ENCODE data around the gene C5orf63. TPM values are rescaled to one million over a fixed set of nuclear protein-coding genes. Genes with fewer than 3 reads are reported as not detected.

C5orf63 gene
- polyA plus RNA-seq, 1 donor from 2014 or later: not detected

DNA sequence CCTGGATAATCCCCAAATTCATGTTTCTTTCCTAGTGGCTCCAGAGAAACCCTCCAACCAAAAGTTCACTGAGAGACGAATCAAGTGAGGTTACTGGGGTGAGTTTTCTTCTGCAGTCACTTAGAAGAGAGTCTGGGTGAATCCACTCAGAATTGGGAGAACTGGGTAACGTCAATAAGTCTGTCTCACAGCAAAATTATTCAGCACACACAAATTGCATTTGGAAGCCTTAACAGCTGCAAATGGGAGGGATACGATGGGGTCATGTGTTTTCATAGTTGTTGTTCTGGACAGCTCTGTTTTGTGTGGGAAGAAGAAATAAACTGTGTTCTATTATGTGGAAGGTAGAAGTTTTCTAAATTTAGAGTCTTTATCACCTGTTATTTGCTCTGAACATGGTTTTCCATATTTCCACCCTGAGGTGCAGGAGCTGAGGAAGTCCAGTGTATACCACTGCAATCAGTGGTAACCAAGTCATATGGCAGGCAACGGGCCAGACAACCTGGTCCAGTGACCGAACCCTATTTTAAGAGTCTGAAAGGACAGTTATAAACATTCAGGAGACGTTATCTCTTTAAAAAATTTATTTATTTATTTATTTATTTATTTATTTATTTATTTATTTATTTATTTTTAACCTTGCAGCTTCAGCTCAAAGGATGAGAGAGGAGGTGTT lies 64.9 kb downstream of the C5orf63 start (continued):
- TF ChIP-seq, protein P1, sequence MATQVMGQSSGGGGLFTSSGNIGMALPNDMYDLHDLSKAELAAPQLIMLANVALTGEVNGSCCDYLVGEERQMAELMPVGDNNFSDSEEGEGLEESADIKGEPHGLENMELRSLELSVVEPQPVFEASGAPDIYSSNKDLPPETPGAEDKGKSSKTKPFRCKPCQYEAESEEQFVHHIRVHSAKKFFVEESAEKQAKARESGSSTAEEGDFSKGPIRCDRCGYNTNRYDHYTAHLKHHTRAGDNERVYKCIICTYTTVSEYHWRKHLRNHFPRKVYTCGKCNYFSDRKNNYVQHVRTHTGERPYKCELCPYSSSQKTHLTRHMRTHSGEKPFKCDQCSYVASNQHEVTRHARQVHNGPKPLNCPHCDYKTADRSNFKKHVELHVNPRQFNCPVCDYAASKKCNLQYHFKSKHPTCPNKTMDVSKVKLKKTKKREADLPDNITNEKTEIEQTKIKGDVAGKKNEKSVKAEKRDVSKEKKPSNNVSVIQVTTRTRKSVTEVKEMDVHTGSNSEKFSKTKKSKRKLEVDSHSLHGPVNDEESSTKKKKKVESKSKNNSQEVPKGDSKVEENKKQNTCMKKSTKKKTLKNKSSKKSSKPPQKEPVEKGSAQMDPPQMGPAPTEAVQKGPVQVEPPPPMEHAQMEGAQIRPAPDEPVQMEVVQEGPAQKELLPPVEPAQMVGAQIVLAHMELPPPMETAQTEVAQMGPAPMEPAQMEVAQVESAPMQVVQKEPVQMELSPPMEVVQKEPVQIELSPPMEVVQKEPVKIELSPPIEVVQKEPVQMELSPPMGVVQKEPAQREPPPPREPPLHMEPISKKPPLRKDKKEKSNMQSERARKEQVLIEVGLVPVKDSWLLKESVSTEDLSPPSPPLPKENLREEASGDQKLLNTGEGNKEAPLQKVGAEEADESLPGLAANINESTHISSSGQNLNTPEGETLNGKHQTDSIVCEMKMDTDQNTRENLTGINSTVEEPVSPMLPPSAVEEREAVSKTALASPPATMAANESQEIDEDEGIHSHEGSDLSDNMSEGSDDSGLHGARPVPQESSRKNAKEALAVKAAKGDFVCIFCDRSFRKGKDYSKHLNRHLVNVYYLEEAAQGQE (IDR thresholded peaks at IDR 0.05; ENCODE audit: borderline replicate concordance): no peak

DNA sequence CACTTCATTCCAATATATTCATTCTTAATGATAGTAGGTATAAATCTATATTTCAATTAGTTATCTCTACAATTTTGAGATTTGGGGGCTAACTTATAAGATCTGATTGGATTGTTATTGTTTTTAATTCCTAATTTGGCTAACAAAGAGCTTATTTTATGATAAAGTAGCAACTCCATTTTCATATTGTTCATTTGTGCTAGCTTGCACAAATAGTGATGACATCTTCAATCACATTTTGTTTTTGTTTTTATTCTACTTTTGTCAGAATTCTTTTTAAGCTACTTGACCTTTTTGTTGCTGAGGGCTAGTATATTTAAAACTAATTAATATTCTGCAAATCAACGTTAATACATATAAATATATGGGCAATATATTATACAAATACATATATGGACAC lies 65.8 kb downstream of the C5orf63 start:
- no peak overlapping the region for H3K4me3 ChIP-seq (ENCODE audit: low read length)
- H3F3A ChIP-seq (ENCODE audit: insufficient read depth, low read length, poor library complexity, severe bottlenecking): no peaks in the 10 kb centered on the region
- H3K27ac ChIP-seq (ENCODE audit: low read length): no peak overlapping the region
- no peak overlapping the region for H2AFZ ChIP-seq (ENCODE audit: low read depth, low read length)
- H3K4me2 ChIP-seq (ENCODE audit: low read length): no peak overlapping the region
- no peaks in the 10 kb centered on the region for H3K27me3 ChIP-seq (ENCODE audit: insufficient read depth, low read depth, low read length)
- H3K9me3 ChIP-seq (ENCODE audit: low read length): no peaks in the 10 kb centered on the region
- H3K9me2 ChIP-seq (ENCODE audit: insufficient read depth, low read length): no peaks in the 10 kb centered on the region
- no peak overlapping the region for H3K9ac ChIP-seq (ENCODE audit: low read length)
- H3K79me2 ChIP-seq (replicated peaks; ENCODE audit: insufficient read depth, low read length): no peaks in the 10 kb centered on the region
- H3K36me3 ChIP-seq (ENCODE audit: insufficient read depth, low read length): no peaks in the 10 kb centered on the region
- H4K20me1 ChIP-seq (ENCODE audit: insufficient read depth): no peaks in the 10 kb centered on the region
- TF ChIP-seq, protein P1 (IDR thresholded peaks at IDR 0.05; ENCODE audit: borderline replicate concordance): no peak
- no peak for TF ChIP-seq SMC3 (conservative IDR thresholded peaks at IDR 0.05; ENCODE audit: poor library complexity)
- no peak for TF ChIP-seq EZH2 (IDR thresholded peaks at IDR 0.05; ENCODE audit: borderline replicate concordance, insufficient read depth, low read length, poor library complexity, severe bottlenecking)
- TF ChIP-seq, protein P2, sequence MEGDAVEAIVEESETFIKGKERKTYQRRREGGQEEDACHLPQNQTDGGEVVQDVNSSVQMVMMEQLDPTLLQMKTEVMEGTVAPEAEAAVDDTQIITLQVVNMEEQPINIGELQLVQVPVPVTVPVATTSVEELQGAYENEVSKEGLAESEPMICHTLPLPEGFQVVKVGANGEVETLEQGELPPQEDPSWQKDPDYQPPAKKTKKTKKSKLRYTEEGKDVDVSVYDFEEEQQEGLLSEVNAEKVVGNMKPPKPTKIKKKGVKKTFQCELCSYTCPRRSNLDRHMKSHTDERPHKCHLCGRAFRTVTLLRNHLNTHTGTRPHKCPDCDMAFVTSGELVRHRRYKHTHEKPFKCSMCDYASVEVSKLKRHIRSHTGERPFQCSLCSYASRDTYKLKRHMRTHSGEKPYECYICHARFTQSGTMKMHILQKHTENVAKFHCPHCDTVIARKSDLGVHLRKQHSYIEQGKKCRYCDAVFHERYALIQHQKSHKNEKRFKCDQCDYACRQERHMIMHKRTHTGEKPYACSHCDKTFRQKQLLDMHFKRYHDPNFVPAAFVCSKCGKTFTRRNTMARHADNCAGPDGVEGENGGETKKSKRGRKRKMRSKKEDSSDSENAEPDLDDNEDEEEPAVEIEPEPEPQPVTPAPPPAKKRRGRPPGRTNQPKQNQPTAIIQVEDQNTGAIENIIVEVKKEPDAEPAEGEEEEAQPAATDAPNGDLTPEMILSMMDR (IDR thresholded peaks at IDR 0.05; ENCODE audit: poor library complexity, severe bottlenecking): no peak
- no peak for TF ChIP-seq MXI1 (conservative IDR thresholded peaks at IDR 0.05; ENCODE audit: poor library complexity, severe bottlenecking)
- TF ChIP-seq TAF1 (IDR thresholded peaks at IDR 0.05; ENCODE audit: low read depth): no peak
- no peak for TF ChIP-seq EP300 (conservative IDR thresholded peaks at IDR 0.05; ENCODE audit: poor library complexity, severe bottlenecking)
- TF ChIP-seq POLR2AphosphoS5 (IDR thresholded peaks at IDR 0.05): no peak
- TF ChIP-seq RAD21 (conservative IDR thresholded peaks at IDR 0.05): no peak
